K562 (cell line): ENCODE results near the gene NUP43. TPM values are rescaled to one million over a fixed set of nuclear protein-coding genes. Genes with fewer than 3 reads are reported as not detected.

ENCODE experiments used
- AFF4 ChIP-seq: sonication (generic); formaldehyde crosslinking; IDR thresholded peaks from 2 replicates; pipeline ENCODE4 v1.8.0; 2023; ENCODE audit warnings: mild to moderate bottlenecking, missing genetic modification reagents
- CBX5 ChIP-seq: IDR thresholded peaks from 2 replicates; pipeline ENCODE4 v1.6.1; 2014; ENCODE audit warnings: low read depth, borderline replicate concordance
- ETV6 ChIP-seq, 3 experiments: fragments of 150-350 bp in 1 of 3; sonication (generic) in 1 of 3; formaldehyde crosslinking in 1 of 3; IDR thresholded peaks; 2 replicates each; pipeline versions ENCODE4 v1.6.1 to v1.8.0; 2014 to 2022; ENCODE audit warnings: borderline replicate concordance in 2 of 3, low read depth in 2 of 3, antibody characterized with exemption in 1 of 3, low read length in 1 of 3, mild to moderate bottlenecking in 1 of 3, missing genetic modification reagents in 1 of 3
- GABPB1 ChIP-seq: sonication (generic); formaldehyde crosslinking; IDR thresholded peaks from 2 replicates; pipeline ENCODE4 v1.8.0; 2022; ENCODE audit warnings: mild to moderate bottlenecking, missing genetic modification reagents
- GTF2B ChIP-seq: IDR thresholded peaks from 2 replicates; pipeline ENCODE4 v1.6.1; 2011; ENCODE audit not compliant: insufficient read length; ENCODE audit errors: extremely low read depth
- KLF13 ChIP-seq: fragments of 450-650 bp; IDR thresholded peaks from 2 replicates; pipeline ENCODE4 v1.6.1; 2016; ENCODE audit warnings: missing genetic modification characterization, low read depth, mild to moderate bottlenecking, missing compliant biosample characterization, moderate library complexity, borderline replicate concordance
- NFE2L1 ChIP-seq: fragments of 450-650 bp; IDR thresholded peaks from 2 replicates; pipeline ENCODE4 v1.6.1; 2016; ENCODE audit warnings: missing genetic modification characterization, low read depth, mild to moderate bottlenecking, missing compliant biosample characterization, moderate library complexity, borderline replicate concordance
- PHTF2 ChIP-seq: fragments of 250-450 bp; sonication (Bioruptor Pico); IDR thresholded peaks from 2 replicates; pipeline ENCODE4 v1.5.0; 2021; ENCODE audit warnings: mild to moderate bottlenecking
- SMARCA5 ChIP-seq: fragments of 450-650 bp; IDR thresholded peaks from 2 replicates; pipeline ENCODE4 v1.6.1; 2016
- SMARCC2 ChIP-seq: fragments of 450-650 bp; IDR thresholded peaks from 2 replicates; pipeline ENCODE4 v1.6.1; 2017; ENCODE audit warnings: antibody characterized with exemption, moderate library complexity, mild to moderate bottlenecking, low read depth
- TSHZ1 ChIP-seq: fragments of 250-450 bp; sonication (Bioruptor Pico); IDR thresholded peaks from 2 replicates; pipeline ENCODE4 v1.4.0; 2020; ENCODE audit warnings: mild to moderate bottlenecking, moderate library complexity
- YY1 ChIP-seq, 3 experiments: IDR thresholded peaks; 2 replicates each; pipeline ENCODE4 v1.6.1; 2011; ENCODE audit warnings: low read length in 2 of 3, mild to moderate bottlenecking in 2 of 3, moderate library complexity in 2 of 3, borderline replicate concordance in 1 of 3, control low read depth in 1 of 3, low read depth in 1 of 3; ENCODE audit not compliant: insufficient read depth in 3 of 3, insufficient replicate concordance in 2 of 3, control insufficient read depth in 1 of 3, insufficient read length in 1 of 3; ENCODE audit errors: extremely low read depth in 1 of 3
- ZC3H8 ChIP-seq: fragments of 450-650 bp; IDR thresholded peaks from 2 replicates; pipeline ENCODE4 v1.6.1; 2017
- ZNF311 ChIP-seq: fragments of 250-450 bp; sonication (Bioruptor Pico); IDR thresholded peaks from 2 replicates; pipeline ENCODE4 v1.4.0; 2020; ENCODE audit warnings: mild to moderate bottlenecking, moderate library complexity
- ZNF655 ChIP-seq: fragments of 250-450 bp; sonication (Bioruptor Pico); IDR thresholded peaks from 2 replicates; pipeline ENCODE4 v1.5.0; 2021
- ZNF695 ChIP-seq: fragments of 450-650 bp; formaldehyde crosslinking; IDR thresholded peaks from 2 replicates; pipeline ENCODE4 v1.4.0; 2020; ENCODE audit warnings: mild to moderate bottlenecking, moderate library complexity
- ZZZ3 ChIP-seq: fragments of 450-650 bp; IDR thresholded peaks from 2 replicates; pipeline ENCODE4 v1.6.1; 2016; ENCODE audit warnings: antibody characterized with exemption, mild to moderate bottlenecking, moderate library complexity
- polyA plus RNA-seq, 8 experiments: library from polyadenylated mRNA; depleted of rRNA in 4 of 8; stranded (reverse) in 5 of 8; unstranded in 3 of 8; fragments of >200 nt; fragmentation: Nextera tagmentation in 2 of 8; fragmentation: Illumina TruSeq in 1 of 8; extraction: Ambion mirVana in 2 of 8; extraction: Trizol in 1 of 8; gene quantifications; 2 replicates each; pipeline versions ENCODE4 v1.2.1 to v1.2.3, GENCODE V29; 2011 to 2014; ENCODE audit warnings: inconsistent platforms in 1 of 8, missing spikeins in 1 of 8
- total RNA-seq, 7 experiments: library from RNA; depleted of rRNA in 6 of 7; stranded (reverse); fragments of >200 nt in 6 of 7; fragmentation: Illumina TruSeq in 2 of 7; extraction: Trizol in 2 of 7; gene quantifications; 2 replicates each; pipeline versions ENCODE4 v1.2.1 to v1.2.3, GENCODE V29; 2011 to 2021; ENCODE audit warnings: low replicate concordance in 1 of 7

NUP43 gene
- total and polyA plus RNA-seq, 9 of the 15 experiments (the other 6 are each of a cell fraction or from before 2014, with no cell fraction given): 28.9 to 136 (median 67.4) TPM

- no peak; a peak in 1 of 4 replicates for TF ChIP-seq ETV6 (IDR thresholded peaks at IDR 0.05; ENCODE audit: borderline replicate concordance in 1 of 2, low read depth in 2 of 2, low read length in 1 of 2)
- no peak for TF ChIP-seq ETV6 (CRISPR knock-in tag; IDR thresholded peaks at IDR 0.05; ENCODE audit: borderline replicate concordance)
- TF ChIP-seq YY1 (IDR thresholded peaks at IDR 0.05; ENCODE audit: borderline replicate concordance in 1 of 3, control insufficient read depth in 1 of 3, extremely low read depth in 1 of 3, insufficient read depth in 3 of 3, insufficient read length in 1 of 3, insufficient replicate concordance in 2 of 3, low read depth in 1 of 3, low read length in 2 of 3): no peak
- TF ChIP-seq AFF4 (CRISPR knock-in tag): no peak
- TF ChIP-seq PHTF2 (CRISPR knock-in tag): no peak
- 0 out of 2 replicates have a peak, but pooled peaks have one; percentile 28 for TF ChIP-seq ZNF311 (CRISPR knock-in tag)
- TF ChIP-seq GTF2B: no peak
- TF ChIP-seq TSHZ1 (CRISPR knock-in tag): no peak
- no peak for TF ChIP-seq ZNF695 (CRISPR knock-in tag)
- TF ChIP-seq NFE2L1 (tag): no peak
- peak; percentile 7; the same call in 1 of the 2 replicates for TF ChIP-seq ZNF655
- TF ChIP-seq SMARCC2: no peak
- no peak for TF ChIP-seq ZZZ3
- TF ChIP-seq SMARCA5: 0 out of 2 replicates have a peak, but pooled peaks have one; percentile 26
- TF ChIP-seq KLF13 (tag): no peak
- TF ChIP-seq GABPB1 (CRISPR knock-in tag): no peak
- no peak for TF ChIP-seq CBX5
- no peak for TF ChIP-seq ZC3H8
These were observed 18.4 kb downstream of the NUP43 start (continued) for GRCh38 chr6:149727793-149728498.
